ENCODE measurements around the gene KDM2A.
A peak's percentile ranks its signal among the peaks of the same experiment; 100 is the strongest.

KDM2A gene

GRCh38 chr11:67262731-67263675 lies 143.9 kb downstream of the KDM2A start:
- peak; percentile 11 to 65 for DNase-seq

- DNase-seq, result no peak
Observed at GRCh38 chr11:67264260-67264659, 145.2 kb downstream of the KDM2A start.

GRCh38 chr11:67264877-67265632 lies 146.0 kb downstream of the KDM2A start:
- DNase-seq, result no peak

DNA sequence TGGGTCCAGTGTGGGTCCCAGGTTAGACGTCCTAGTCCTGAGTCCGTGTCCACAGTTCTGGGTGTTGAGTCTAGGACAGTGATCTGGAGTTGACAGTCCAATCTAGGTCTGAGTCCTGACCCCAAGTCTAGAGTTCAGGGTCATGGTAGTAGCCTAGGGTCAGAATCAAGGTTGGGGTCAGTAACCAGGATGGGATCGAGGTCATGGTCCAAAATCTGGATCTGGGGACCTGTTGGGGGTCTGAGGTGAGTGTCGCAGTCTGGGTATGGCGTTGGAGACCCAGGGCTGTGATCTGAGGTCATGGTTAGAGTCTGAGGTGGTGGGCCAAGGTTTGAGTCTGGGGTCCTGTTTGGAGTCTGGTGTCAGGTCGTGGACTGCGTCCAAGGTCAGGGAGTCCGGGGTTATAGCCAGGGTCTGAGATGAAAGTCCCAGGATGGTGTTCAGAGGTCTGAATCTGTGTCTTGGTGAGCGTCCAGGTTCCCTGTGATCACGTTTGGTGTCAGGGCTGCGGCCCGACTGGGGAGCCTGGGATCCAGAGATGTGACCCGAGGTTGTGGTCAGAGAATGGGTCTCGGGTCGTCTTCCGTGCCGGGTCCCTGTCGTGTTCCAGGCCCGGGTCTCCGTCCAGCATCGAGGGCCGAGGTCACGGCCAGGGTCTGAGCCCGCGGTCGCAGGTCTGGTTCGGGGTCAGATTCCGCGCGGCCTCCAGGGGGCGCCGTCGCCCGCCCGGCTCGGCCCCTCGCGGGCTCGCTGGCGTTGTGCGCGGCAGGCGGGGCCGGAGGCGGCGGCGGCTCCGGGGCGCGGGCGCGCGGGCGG lies 146.8 kb downstream of the KDM2A start:
- peak; percentile 24 to 75 for DNase-seq

- DNase-seq, result peak; percentile 23 to 53
Observed at GRCh38 chr11:67266449-67267187, 147.6 kb downstream of the KDM2A start, which contains the start of gene GRK2. Gene GRK2 (plus strand): TSS chr11:67266473. CDS start chr11:67266700, 227 bp downstream.

GRCh38 chr11:67267188-67268080 lies 148.4 kb downstream of the KDM2A start:
- no peak for DNase-seq

- DNase-seq, result no peak
Observed at GRCh38 chr11:67268081-67268961, 149.3 kb downstream of the KDM2A start.

GRCh38 chr11:67268962-67269268 lies 149.9 kb downstream of the KDM2A start:
- DNase-seq, result no peak

DNA sequence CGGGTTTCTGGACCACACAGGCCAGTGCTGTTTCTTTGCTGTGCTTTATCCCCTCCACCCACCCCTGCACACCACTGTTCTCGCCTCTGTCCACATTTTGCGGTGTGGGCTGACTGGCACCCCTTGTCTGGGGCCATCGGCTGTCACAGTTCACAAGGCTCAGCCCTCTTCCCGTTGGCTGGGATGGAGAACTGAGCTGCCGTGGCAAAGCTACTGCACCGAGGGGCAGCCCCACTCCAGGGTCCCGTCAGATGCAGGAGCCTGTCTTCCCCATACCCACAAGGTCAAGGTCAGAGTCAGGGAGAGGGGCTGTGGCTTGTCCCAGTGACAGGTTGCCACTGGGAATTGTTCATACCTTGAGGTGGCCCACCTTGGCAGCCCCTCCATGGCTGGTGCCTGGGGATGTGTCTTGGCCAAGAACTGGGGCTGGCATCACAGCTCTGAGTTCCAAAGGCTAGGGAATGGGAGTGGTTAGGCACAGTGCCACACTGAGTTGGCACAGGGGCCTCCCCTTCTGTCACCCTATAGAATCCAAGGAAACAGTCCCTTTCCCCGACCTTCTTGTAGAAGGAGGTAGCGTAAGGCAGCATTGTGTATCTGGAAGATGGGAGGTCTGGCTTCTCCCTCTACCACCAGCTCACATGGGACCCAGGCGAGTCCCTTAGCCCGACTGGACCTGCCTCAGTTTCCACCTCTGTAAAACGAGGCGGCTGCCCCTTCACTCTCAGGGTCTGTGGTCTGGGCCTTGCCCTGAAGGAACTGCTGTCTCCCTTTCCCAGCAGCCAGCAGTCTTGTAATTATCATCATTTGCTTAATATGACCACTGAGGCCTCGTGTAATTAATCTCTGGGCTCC lies 150.6 kb downstream of the KDM2A start:
- no peak for DNase-seq

GRCh38 chr11:67270256-67271204 lies 151.5 kb downstream of the KDM2A start:
- DNase-seq, result no peak

- no peak for DNase-seq
Observed at GRCh38 chr11:67271205-67271540, 152.1 kb downstream of the KDM2A start.

GRCh38 chr11:67271541-67272284 lies 152.7 kb downstream of the KDM2A start:
- DNase-seq, result no peak

GRCh38 chr11:67272327-67273259 lies 153.5 kb downstream of the KDM2A start:
- DNase-seq, result no peak

GRCh38 chr11:67273260-67273990 lies 154.4 kb downstream of the KDM2A start:
- DNase-seq, result no peak

Measured in NCI-H1930 (cell line).